Activated CD4-positive, CD25-positive, alpha-beta regulatory T cell treated with anti-CD3 and anti-CD28 coated beads, Interleukin-2, amount 50 U/mL, for 24 hours (primary cell): ENCODE measurements around the gene PSORS1C2.
A peak's percentile ranks its signal among the peaks of the same experiment; 100 is the strongest.

Experiments
- ATAC-seq, 2 donors: fragments of 150-1000 bp; cut with Tn5 transposase; one replicate each; pipeline ENCODE4 v1.10.0; 2021; ENCODE audit warnings: mild to moderate bottlenecking in 1 of 2, moderate library complexity in 1 of 2

The PSORS1C2 gene

DNA sequence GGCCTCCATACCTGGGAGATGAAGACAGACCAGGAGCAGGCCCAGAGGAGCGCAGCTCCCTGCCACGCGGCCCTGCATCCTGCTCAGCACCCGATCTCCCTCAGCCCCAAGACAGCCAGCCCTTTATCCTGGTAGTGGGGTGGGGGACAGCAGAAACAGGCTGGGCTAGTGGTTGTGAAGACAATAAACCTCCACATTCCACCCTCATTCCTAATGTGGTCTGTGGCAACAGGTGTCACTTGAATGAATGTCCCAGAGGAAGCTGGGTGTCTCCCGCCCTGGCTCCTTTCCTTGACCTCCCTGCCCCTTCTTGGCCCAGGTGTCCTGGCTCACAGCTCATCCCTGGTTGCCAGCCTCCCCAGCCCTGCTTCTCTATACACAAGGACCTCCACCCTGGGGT lies 26.4 kb downstream of the PSORS1C2 start, which contains the start of gene C6orf15:
Gene C6orf15, minus strand, starts transcription at position 98 of the 400 bp plus-strand sequence. Its CDS starts 20 bp downstream, at position 78.
- no peak for ATAC-seq

DNA sequence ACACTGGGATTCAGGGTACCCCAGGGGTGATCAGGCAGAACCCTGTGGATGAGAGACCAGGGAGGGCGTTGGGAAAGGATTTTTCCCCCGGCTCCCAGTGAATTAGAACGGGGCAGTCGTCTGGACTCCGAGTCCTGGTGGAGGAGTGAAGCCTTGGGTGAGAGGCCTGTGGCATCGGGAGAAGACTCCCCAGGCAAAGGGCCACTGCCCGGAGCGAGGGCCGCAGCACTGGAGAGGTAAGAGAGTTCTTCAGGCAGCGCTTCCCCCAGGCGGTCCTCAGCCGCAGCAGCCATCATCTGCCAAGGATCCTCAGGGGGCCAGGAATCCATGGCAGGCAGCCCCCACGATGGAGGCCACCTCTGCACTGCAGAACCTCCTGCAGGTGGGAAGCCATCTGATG lies 27.2 kb downstream of the PSORS1C2 start:
- no peak for ATAC-seq

DNA sequence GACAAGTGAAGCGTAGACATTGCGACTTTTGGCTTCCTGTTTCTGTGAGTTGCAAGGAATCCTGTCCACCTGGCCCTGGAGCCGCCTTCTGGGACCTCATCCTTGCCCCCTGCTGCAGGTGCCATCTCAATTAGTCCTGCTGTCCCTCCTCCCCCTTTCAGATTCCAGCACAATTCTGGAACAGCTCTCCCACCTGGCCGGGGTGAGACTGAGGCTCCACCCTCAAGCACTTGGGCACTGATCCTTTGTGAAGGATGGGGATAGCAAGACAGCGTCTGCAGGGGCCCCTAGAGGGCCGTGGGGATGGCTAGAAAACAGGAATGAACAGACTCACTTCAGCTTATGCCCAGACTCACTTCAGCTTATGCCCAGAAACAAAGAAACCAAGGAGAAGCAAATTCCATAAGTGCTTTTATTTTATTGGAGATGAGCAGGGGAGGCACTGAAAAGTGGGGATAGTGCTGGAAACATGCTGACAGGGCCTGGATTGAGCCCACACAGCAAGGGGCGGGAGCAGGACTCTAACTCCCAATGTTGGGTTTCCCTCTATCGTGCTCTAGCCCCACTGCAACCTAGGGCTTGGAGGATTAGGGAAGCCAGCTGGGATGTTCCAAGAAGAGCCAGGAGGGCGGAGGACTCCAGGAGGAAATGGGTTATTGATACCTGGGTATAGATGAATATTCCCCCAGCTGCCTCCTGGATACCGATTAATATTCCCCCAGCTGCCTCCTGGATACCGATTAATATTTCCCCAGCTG lies 27.9 kb downstream of the PSORS1C2 start:
- ATAC-seq = no peak

DNA sequence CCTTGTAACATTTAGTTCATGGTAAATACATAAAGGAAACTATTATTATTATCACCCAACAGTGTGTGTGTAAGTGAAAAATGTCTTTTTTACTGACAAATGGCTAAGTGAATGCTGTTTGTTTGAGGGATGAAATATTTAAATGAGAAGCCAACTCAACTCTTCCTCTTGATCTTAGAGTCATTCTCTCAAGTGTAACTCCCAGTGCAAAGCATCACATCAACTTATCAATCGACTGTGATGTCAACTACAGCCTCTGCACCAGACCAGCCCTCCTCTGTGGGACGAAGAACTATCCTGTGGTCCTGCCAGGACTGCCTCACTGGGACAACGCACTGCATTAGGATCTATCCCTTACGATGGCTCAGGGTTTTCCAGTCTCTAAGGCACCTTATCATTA lies 31.8 kb downstream of the PSORS1C2 start:
- no peak for ATAC-seq

DNA sequence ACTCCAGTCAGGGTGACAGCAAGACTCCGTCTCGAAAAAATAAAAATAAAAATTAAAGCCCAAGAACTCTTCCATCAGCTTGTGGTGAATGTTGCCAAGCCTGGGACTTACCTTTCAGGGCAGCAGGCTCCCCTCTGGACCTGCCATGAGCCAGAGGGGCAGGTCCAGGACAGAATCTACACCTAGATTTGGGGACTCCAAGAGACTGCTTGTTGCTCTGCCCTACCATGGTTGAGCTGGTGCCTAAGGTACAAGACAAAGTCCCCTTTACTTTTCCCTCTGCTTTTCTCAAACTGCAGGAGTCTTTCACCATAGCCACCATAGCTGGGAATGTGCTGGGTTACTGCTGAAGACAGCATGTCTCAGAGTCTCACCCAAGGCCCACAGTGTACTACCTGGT lies 35.7 kb downstream of the PSORS1C2 start:
- no peak for ATAC-seq

DNA sequence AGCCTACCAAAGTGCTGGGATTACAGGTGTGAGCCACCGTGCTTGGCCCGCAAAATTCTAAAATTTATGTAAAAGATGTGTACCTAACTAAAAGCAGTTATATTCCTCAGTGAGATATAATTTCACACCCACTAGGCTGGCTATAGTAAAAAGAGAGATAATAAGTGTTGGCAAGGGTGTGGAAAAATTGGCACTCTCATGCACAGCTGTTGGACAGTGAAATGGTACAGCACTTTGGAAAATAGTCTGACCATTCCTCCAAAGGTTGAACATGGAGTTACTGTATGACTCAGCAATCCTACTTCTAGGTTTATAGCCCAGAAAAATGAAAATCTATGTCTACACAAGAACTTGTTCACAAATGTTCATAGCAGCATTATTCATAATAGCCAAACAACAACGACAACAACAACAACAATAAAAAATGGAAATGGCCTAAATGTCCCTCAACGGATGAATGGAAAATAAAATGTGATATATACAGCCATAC lies 40.4 kb downstream of the PSORS1C2 start:
- ATAC-seq = no peak

DNA sequence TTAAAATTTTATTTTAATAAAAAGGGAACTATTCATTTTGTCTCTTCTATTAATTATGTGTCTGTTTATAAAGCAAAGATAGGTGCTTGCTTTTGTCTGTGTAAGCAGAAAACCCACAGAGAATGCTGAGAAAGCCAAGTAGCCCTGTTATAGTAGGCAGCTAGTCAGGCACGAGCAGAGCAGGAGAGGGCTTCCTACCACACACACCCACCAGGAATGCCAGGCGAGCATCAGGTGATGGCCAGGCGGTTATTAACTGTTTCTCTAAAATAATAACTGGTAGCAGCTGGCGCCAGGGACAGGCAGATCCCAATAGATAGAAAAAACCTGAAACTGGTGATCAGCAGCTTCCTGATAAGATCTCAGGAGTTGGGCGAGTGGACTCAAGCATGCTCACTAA lies 42.2 kb downstream of the PSORS1C2 start:
- ATAC-seq = no peak

DNA sequence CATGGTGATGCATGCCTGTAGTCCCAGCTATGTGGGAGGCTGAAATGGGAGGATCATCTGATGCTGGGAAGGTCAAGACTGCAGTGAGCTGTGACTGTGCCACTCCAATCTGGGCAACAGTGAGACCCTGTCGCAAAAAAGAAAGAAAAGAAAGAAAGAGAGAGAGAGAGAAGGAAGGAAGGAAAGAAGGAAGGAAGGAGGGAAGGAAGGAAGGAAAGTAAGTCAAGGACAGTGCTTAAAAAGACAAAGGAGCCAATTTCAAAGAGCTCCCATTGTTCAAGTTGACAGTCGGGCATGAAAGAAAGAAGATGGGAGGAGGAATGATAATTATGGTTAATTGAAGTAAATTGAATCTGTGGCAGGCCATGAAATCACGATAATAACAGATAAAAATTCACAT lies 42.7 kb downstream of the PSORS1C2 start:
- ATAC-seq = no peak

DNA sequence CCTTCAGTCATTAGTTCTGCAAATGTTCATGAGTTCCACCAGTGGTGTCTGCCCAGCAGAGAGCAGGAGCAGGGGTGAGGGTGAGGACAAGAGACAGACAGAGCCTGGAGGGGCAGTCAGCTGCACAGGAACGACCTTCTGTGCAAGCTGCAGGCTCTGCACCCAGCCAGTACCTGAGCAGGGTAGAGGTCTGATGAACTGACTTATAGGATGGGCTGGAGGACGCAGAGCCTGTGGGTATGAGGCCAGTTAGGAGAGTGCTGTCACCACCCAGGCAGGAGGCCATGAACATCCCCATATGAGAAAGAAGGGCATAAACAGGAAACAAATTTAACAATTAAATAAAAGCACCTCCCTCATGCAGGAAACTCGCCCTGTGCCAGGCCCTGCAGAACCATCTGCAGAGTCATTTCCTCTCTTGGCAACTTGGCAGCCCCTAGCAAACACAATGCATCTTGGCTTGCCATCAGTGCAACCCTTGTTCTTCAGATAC lies 44.4 kb downstream of the PSORS1C2 start:
- peak; percentile 51 to 65 for ATAC-seq

DNA sequence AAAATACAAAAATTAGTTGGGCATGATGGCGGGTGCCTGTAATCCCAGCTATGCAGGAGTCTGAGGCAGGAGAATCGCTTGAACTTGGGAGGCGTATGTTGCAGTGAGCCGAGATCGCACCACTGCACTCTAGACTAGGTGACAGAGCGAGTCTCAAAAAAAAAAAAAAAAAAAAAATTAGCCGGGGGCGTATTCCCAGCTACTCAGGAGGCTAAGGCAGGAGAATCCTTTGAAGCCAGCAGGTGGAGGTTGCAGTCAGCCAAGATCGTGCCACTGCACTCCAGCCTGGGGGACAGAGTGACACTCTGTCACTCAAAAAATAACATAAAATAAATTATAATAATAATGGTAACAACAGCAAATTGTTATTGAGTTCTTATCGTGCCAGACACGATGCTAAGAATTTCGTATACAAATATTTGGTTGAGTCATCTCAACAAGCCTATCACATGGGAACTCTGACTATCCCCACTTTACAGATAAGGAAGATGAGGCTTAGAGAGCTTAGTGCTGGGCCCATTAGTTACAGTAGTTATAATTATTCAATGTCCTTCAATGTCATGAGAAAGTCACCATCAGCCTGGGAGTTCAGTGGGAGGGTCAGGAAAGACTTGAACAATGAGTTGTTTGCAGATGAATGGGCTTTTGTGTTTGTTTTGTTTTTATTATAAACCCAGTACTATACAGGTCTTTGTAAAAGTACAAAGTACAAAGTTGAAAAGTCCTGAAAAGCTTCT lies 45.9 kb downstream of the PSORS1C2 start:
- ATAC-seq = no peak

DNA sequence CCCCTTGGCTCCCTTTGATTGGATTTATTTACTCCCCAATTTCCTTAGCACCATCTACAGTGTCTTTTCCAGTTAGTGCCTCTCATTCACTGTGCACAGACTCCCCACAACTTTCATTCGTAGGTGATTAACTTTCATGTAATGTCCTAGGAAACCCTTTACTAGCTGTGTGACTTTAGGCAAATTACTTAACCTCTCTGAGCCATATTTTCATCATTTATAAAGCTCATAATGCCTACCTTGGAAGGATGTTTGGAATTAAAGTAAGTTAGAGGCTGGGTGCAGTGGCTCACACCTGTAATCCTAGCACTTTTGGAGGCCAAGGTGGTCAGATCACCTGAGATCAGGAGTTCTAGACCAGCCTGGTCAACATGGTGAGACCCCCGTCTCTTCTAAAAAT lies 46.6 kb downstream of the PSORS1C2 start:
- ATAC-seq = no peak

DNA sequence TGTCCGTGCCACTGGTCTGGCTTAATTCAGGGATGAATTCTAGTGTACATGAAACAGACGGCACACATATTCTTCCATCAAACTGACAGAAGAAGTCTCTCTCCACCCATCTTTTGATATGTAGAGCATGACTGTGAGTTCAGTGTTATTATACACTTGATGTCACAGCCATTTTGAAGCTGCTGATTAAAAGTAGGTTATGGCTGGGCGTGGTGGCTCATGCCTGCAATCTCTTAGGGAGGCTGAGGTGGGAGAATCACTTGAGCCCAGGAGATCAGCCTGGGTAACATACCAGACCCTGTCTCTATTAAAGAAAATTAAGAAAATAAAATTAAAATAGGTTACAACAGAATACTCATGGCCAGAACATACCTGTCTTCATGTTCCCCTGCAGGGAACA lies 47.2 kb downstream of the PSORS1C2 start:
- ATAC-seq = no peak

DNA sequence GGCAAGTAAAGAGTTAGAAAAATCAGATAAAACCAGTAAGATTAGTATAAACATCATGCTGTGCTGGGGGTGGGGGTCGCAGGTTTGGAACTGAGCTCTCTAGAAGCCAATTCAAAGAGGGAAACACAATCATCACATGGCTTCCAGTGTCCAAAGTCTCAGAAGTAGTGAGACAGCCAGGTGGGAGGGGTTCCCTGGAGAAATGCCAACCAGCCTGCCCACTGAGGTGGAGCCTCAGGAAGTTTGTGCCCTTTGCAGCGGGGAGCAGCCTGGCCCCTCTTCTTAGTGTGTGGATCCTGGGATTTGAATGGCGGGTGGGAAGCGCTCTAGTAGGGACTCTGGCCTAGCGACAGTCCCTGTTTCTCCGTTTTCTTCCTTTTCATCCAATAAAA lies 47.9 kb downstream of the PSORS1C2 start:
- ATAC-seq = no peak

DNA sequence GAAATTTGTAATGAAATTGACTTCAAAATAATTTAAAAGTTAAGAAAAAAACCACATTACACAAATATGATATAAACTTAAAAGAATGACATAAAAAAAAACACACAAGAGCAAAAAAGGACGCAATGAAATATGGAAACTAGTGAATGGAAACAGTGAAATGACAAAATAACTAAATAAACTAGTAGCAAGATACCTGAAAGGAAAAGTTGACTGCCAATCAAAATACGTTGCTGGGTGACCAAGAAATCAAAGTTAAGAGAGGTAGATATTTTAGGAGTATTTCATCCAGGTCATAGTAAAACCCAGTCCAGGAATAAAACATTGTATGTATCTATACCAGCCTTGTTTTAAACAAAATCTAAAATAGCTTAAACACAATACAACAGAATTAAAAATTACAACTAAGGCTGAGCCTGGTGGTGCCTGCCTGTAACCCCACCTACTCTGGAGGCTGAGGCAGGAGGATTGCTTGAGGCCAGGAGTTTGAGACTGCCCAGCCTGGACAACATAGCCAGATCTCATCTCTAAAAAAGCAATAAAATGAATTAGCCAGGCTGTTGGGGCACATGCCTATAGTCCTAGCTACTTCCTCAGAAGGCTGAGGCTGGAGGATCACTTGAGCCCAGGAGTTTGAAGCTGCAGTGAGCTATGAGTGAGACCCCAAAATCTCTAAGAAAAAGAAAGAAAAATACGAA lies 48.4 kb downstream of the PSORS1C2 start:
- ATAC-seq = no peak
